ENCODE data around the gene KCND3. TPM values are rescaled to one million over a fixed set of nuclear protein-coding genes. Genes with fewer than 3 reads are reported as not detected.
A peak's percentile ranks its signal among the peaks of the same experiment; 100 is the strongest.

The KCND3 gene
- total and polyA plus RNA-seq, 12 donors, result 3.5 to 24.7 (median 15.2) TPM

- intact Hi-C loops (cut with DNase I), result loop anchor here in 1 of 10 donors (5.0 kb wide), 1 partner anchor 410 kb away; no protein-coding TSS in a partner anchor
Observed at GRCh38 chr1:111777301-111777700, 212.2 kb downstream of the KCND3 start.

GRCh38 chr1:111776861-111777260 lies 212.6 kb downstream of the KCND3 start:
- Histone ChIP-seq H3K9me3 (no peaks in the 10 kb centered on the region), H3K27ac (no peak overlapping the region), H3K36me3 (peaks cover 0 to 13% (median 0%) of the 10 kb centered on the region in 9 donors), H3K27me3 (no peaks in the 10 kb centered on the region), H3K4me1 (peaks cover 0 to 6% (median 0%) of the 10 kb centered on the region in 9 donors), H3K4me3 (no peak overlapping the region)
- ATAC-seq (peak in 1 of 8 donors; percentile 13), DNase-seq (no peak)
- TF ChIP-seq CTCF (IDR thresholded peaks at IDR 0.05), result no peak
- intact Hi-C loops (cut with DNase I), result loop anchor here in 1 of 10 donors (5.0 kb wide), 1 partner anchor 410 kb away; no protein-coding TSS in a partner anchor
- 89 to 93% methylated on average over 8 of the region's 8 CpGs for WGBS, 2 donors

More at GRCh38 chr1:111777301-111777700, 212.2 kb downstream of the KCND3 start:
- no peak for DNase-seq
- Histone ChIP-seq H3K36me3 (peaks cover 0 to 13% (median 0%) of the 10 kb centered on the region in 9 donors), H3K27ac (no peak overlapping the region), H3K9me3 (no peaks in the 10 kb centered on the region), H3K27me3 (no peaks in the 10 kb centered on the region), H3K4me1 (peaks cover 0 to 6% (median 0%) of the 10 kb centered on the region in 9 donors), H3K4me3 (no peak overlapping the region)
- WGBS, 2 donors, result 54 to 68% methylated on average over 1 of the region's 1 CpG
- no peak for TF ChIP-seq CTCF (IDR thresholded peaks at IDR 0.05)
- no peak for ATAC-seq

- ATAC-seq (no peak), DNase-seq (no peak)
- TF ChIP-seq CTCF (IDR thresholded peaks at IDR 0.05), result no peak
- WGBS, 2 donors, result 51 to 54% methylated on average over 2 of the region's 2 CpGs
- H3K27me3 ChIP-seq, result no peaks in the 10 kb centered on the region
- H3K4me3 ChIP-seq, result no peak overlapping the region
- no peak overlapping the region for H3K27ac ChIP-seq
- intact Hi-C loops (cut with DNase I), result loop anchor here in 1 of 10 donors (5.0 kb wide), 1 partner anchor 411 kb away; no protein-coding TSS in a partner anchor
- H3K4me1 ChIP-seq, result peaks cover 0 to 6% (median 0%) of the 10 kb centered on the region in 9 donors
- H3K36me3 ChIP-seq, result peaks cover 0 to 13% (median 0%) of the 10 kb centered on the region in 9 donors
- no peaks in the 10 kb centered on the region for H3K9me3 ChIP-seq
Observed at GRCh38 chr1:111776391-111776790, 213.1 kb downstream of the KCND3 start.

GRCh38 chr1:111775966-111776365 lies 213.5 kb downstream of the KCND3 start:
- Histone ChIP-seq H3K4me3 (no peak overlapping the region), H3K36me3 (peaks cover 0 to 14% (median 0%) of the 10 kb centered on the region in 9 donors), H3K27ac (no peak overlapping the region), H3K27me3 (no peaks in the 10 kb centered on the region), H3K9me3 (no peaks in the 10 kb centered on the region), H3K4me1 (peaks cover 0 to 6% (median 0%) of the 10 kb centered on the region in 9 donors)
- intact Hi-C loops (cut with DNase I), result loop anchor here in 1 of 10 donors (5.0 kb wide), 1 partner anchor 411 kb away; no protein-coding TSS in a partner anchor
- DNase-seq (no peak), ATAC-seq (no peak)
- 54 to 70% methylated on average over 9 of the region's 9 CpGs for WGBS, 2 donors
- TF ChIP-seq CTCF (IDR thresholded peaks at IDR 0.05), result no peak

All from heart right ventricle (tissue), 16 donors.